IMR-90 (cell line): ENCODE results near the gene ENKUR. TPM values are rescaled to one million over a fixed set of nuclear protein-coding genes. Genes with fewer than 3 reads are reported as not detected.
A peak's percentile ranks its signal among the peaks of the same experiment; 100 is the strongest.

Source experiments
- ATAC-seq: fragments of 200-7000 bp; cut with Tn5 transposase; 2 replicates; pipeline ENCODE4 v1.9.1; 2020; ENCODE audit warnings: low read depth, mild to moderate bottlenecking, moderate library complexity
- BruUV-seq: library from RNA; stranded (reverse); fragments of 400-500 nt; replicated peaks from 2 replicates; lab custom pipeline; 2021; lab: Mats Ljungman, UMichigan
- CTCF ChIA-PET: fragments of 300-600 bp; formaldehyde crosslinking; extraction: SDS; loops from one replicate; lab custom pipeline; 2021; ENCODE audit warnings: antibody characterized with exemption; lab: Yijun Ruan, JAX
- POLR2A ChIA-PET: fragments of 300-600 bp; sonication (Branson Sonifier 250); formaldehyde crosslinking; loops from one replicate; lab custom pipeline; 2022; ENCODE audit warnings: antibody characterized with exemption; ENCODE audit not compliant: unreplicated experiment; lab: Charles Lee
- DNase-seq: peaks from one replicate; pipeline ENCODE4 v3.0.0; 2013
- H2AFZ ChIP-seq: replicated peaks from 2 replicates; pipeline ENCODE3; 2013; ENCODE audit warnings: low read length, mild to moderate bottlenecking; ENCODE audit not compliant: poor library complexity
- H2AK5ac ChIP-seq: 2 replicates; pipeline ENCODE4 v1.6.1; 2013; ENCODE audit warnings: low read depth, low read length, inconsistent platforms
- H2AK9ac ChIP-seq: replicated peaks from 2 replicates; pipeline ENCODE3; 2013; ENCODE audit warnings: mild to moderate bottlenecking, low read depth, low read length, moderate library complexity; ENCODE audit not compliant: poor library complexity
- H2BK120ac ChIP-seq: 2 replicates; pipeline ENCODE4 v1.6.1; 2013; ENCODE audit warnings: low read depth, low read length, inconsistent platforms
- H2BK15ac ChIP-seq: 3 replicates; pipeline ENCODE4 v1.6.1; 2013; ENCODE audit warnings: low read depth, low read length, inconsistent platforms
- H2BK20ac ChIP-seq: 2 replicates; pipeline ENCODE4 v1.6.1; 2013; ENCODE audit warnings: low read depth, mild to moderate bottlenecking, inconsistent platforms, low read length, moderate library complexity
- H2BK5ac ChIP-seq: 2 replicates; pipeline ENCODE4 v1.6.1; 2013; ENCODE audit warnings: mild to moderate bottlenecking, low read depth, low read length, inconsistent platforms; ENCODE audit not compliant: poor library complexity, severe bottlenecking
- H3K14ac ChIP-seq: replicated peaks from 2 replicates; pipeline ENCODE4 v1.6.1; 2013; ENCODE audit warnings: low read depth, low read length, inconsistent platforms
- H3K18ac ChIP-seq: 2 replicates; pipeline ENCODE4 v1.6.1; 2013; ENCODE audit warnings: low read depth, low read length, control low read depth
- H3K23ac ChIP-seq: 2 replicates; pipeline ENCODE4 v1.6.1; 2013; ENCODE audit warnings: low read depth, low read length, inconsistent platforms
- H3K27ac ChIP-seq: 2 replicates; pipeline ENCODE4 v1.5.1; 2013; ENCODE audit warnings: mild to moderate bottlenecking, control low read depth, low read length; ENCODE audit not compliant: insufficient read depth
- H3K27me3 ChIP-seq: 2 replicates; pipeline ENCODE4 v1.6.1; 2013; ENCODE audit warnings: low read length; ENCODE audit not compliant: control insufficient read depth, insufficient read depth
- H3K36me3 ChIP-seq: 2 replicates; pipeline ENCODE4 v1.6.1; 2013; ENCODE audit warnings: low read length, mixed read lengths; ENCODE audit not compliant: control insufficient read depth, insufficient read depth
- H3K4ac ChIP-seq: 2 replicates; pipeline ENCODE4 v1.6.1; 2013; ENCODE audit warnings: low read depth, low read length, inconsistent platforms
- H3K4me1 ChIP-seq: 2 replicates; pipeline ENCODE4 v1.6.1; 2013; ENCODE audit warnings: low read length, mixed read lengths; ENCODE audit not compliant: control insufficient read depth, insufficient read depth
- H3K4me2 ChIP-seq: 2 replicates; pipeline ENCODE4 v1.6.1; 2013; ENCODE audit warnings: low read depth, mild to moderate bottlenecking, control low read depth, low read length, moderate library complexity
- H3K4me3 ChIP-seq: 2 replicates; pipeline ENCODE4 v1.5.1; 2013; ENCODE audit warnings: low read depth, mild to moderate bottlenecking, control low read depth, low read length, moderate library complexity; ENCODE audit not compliant: insufficient read depth
- H3K56ac ChIP-seq: 2 replicates; pipeline ENCODE4 v1.6.1; 2013; ENCODE audit warnings: low read length, inconsistent platforms; ENCODE audit not compliant: insufficient read depth; ENCODE audit errors: extremely low read depth
- H3K79me1 ChIP-seq, 2 experiments: 2 replicates each; pipeline ENCODE4 v1.6.1; 2013; ENCODE audit warnings: low read length in 2 of 2, inconsistent platforms in 1 of 2, low read depth in 1 of 2
- H3K9ac ChIP-seq: 2 replicates; pipeline ENCODE4 v1.6.1; 2013; ENCODE audit warnings: low read depth, low read length, control low read depth
- H3K9me1 ChIP-seq: 2 replicates; pipeline ENCODE4 v1.6.1; 2013; ENCODE audit warnings: low read length, inconsistent platforms; ENCODE audit not compliant: insufficient read depth
- H3K9me3 ChIP-seq: 2 replicates; pipeline ENCODE4 v1.6.1; 2013; ENCODE audit warnings: low read length; ENCODE audit not compliant: control insufficient read depth, insufficient read depth
- H4K20me1 ChIP-seq: 2 replicates; pipeline ENCODE4 v1.6.1; 2013; ENCODE audit warnings: low read length, inconsistent platforms; ENCODE audit not compliant: insufficient read depth
- H4K5ac ChIP-seq: 2 replicates; pipeline ENCODE4 v1.6.1; 2013; ENCODE audit warnings: mild to moderate bottlenecking, low read depth, low read length, control low read depth
- H4K8ac ChIP-seq, 2 experiments: 2 replicates each; pipeline ENCODE4 v1.6.1; 2013; ENCODE audit warnings: low read depth in 2 of 2, low read length in 2 of 2, control low read depth in 1 of 2, inconsistent platforms in 1 of 2
- H4K91ac ChIP-seq: 2 replicates; pipeline ENCODE4 v1.6.1; 2013; ENCODE audit warnings: low read depth, low read length, inconsistent platforms; ENCODE audit not compliant: insufficient read depth
- MAFK ChIP-seq: IDR thresholded peaks from 2 replicates; pipeline ENCODE4 v1.6.1; 2012; ENCODE audit warnings: low read depth, low read length, improper control_type of control experiment
- WGBS, 2 experiments: methylation state at CpG; one replicate each; pipeline versions ENCODE4 v1.1.5 to v1.1.7; 2013; ENCODE audit warnings: missing lambda C conversion rate in 2 of 2; ENCODE audit not compliant: insufficient read length in 1 of 2; ENCODE audit errors: extremely low coverage in 2 of 2; 5-methylcytosine and 5-hydroxymethylcytosine counted together
- dilution Hi-C: fragments of 300-500 bp; cut with HindIII; formaldehyde crosslinking; loops from one replicate; pipeline ENCODE4 v1.14.3; 2018; ENCODE audit warnings: low sequenced_read_pairs; ENCODE audit not compliant: unreplicated experiment
- in situ Hi-C: fragments of 300-500 bp; cut with MboI; formaldehyde crosslinking; loops from 3 replicates; pipeline ENCODE4 v1.14.3; 2019; ENCODE audit warnings: low sequenced_read_pairs, inconsistent platforms, mixed read lengths
- intact Hi-C: fragments of 100-400 bp; cut with micrococcal nuclease; formaldehyde crosslinking; loops from 2 replicates; pipeline ENCODE4 v1.10.0; 2022
- polyA plus RNA-seq, 3 experiments: library from polyadenylated mRNA; depleted of rRNA; stranded (reverse); fragments of >200 nt; gene quantifications; 2 replicates each; pipeline ENCODE4 v1.2.3, GENCODE V29; 2012; ENCODE audit warnings: low replicate concordance in 1 of 3
- total RNA-seq: library from RNA; depleted of rRNA; stranded (reverse); fragments of >200 nt; gene quantifications from 2 replicates; pipeline ENCODE4 v1.2.3, GENCODE V29; 2012

Gene ENKUR
- total and polyA plus RNA-seq, 2 of the 4 experiments (the other 2 are of a cell fraction): not detected

DNA sequence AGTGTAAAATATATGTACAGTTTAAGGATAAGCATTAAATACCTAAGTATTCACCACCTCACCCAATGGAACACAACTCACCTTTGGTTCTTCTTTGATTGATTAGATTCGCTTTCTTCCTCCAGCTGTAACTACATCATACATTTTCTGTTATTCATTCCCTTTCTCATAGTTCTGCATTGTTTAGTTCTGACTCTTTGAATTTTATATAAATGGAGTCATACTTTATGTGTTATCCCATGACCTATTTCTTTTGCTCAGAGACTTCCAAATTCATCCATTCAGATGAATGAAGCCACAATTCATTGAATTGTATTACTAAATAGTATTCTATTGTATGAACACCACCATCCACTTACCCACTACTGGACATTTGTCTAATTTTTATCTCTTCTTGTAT is 12.8 kb upstream of the ENKUR start:
- no peaks in the 10 kb centered on the region for H3K4me1 ChIP-seq
- dilution Hi-C loops: no loop called here
- CTCF ChIA-PET: interaction anchor here (0.5 kb wide), 1 partner anchor 47 kb away, joined by 4 read pairs; no protein-coding TSS in a partner anchor

More for the DNA sequence above, 12.8 kb upstream of the ENKUR start:
- WGBS, 2 experiments: no CpG with 5 or more reads among the region's 1 CpG
- Histone ChIP-seq H3K56ac (no peak overlapping the region), H3K79me1 (no peaks in the 10 kb centered on the region), H4K8ac (no peak overlapping the region), H2AK9ac (no peak overlapping the region), H4K91ac (no peak overlapping the region), H2BK5ac (no peak overlapping the region), H4K20me1 (no peaks in the 10 kb centered on the region), H3K4ac (no peak overlapping the region), H2BK15ac (no peak overlapping the region), H3K9ac (no peak overlapping the region), H3K9me1 (no peaks in the 10 kb centered on the region), H3K23ac (no peak overlapping the region), H3K4me2 (no peak overlapping the region), H3K36me3 (no peaks in the 10 kb centered on the region), H2BK20ac (no peak overlapping the region), H2AFZ (no peak overlapping the region), H3K27ac (no peak overlapping the region), H3K18ac (no peak overlapping the region), H2BK120ac (no peak overlapping the region), H3K4me3 (no peak overlapping the region), H4K5ac (no peak overlapping the region), H3K9me3 (no peaks in the 10 kb centered on the region), H3K14ac (no peak overlapping the region), H2AK5ac (no peak overlapping the region), H3K27me3 (no peaks in the 10 kb centered on the region)
- in situ Hi-C loops: no loop called here
- ATAC-seq (no peak), DNase-seq (peak; percentile 32)
- TF ChIP-seq MAFK: no peak
- POLR2A ChIA-PET: no interaction called here
- no TSS peak for BruUV-seq
- intact Hi-C loops: no loop called here
